ENCODE measurements around the gene DUS3L. TPM values are rescaled to one million over a fixed set of nuclear protein-coding genes. Genes with fewer than 3 reads are reported as not detected.

Gene DUS3L
- polyA plus RNA-seq, 1 donor (not counting 4 experiments of a cell fraction or from before 2014, with no cell fraction given): 12.0 TPM

GRCh38 chr19:5818594-5818993, 27.6 kb upstream of the DUS3L start:
- H3K36me3 ChIP-seq (ENCODE audit: control insufficient read depth in 2 of 2, extremely low read depth in 1 of 2, insufficient read depth in 2 of 2, low read length in 2 of 2): no peaks in the 10 kb centered on the region
- peaks cover 22% of the 10 kb centered on the region for H3K27me3 ChIP-seq (ENCODE audit: control insufficient read depth, extremely low read depth, insufficient read depth, low read length)
- no peaks in the 10 kb centered on the region for H3K9me3 ChIP-seq (ENCODE audit: control insufficient read depth, low read depth, low read length)
- no peak for FAIRE-seq
- no peak overlapping the region for H3K4me2 ChIP-seq (ENCODE audit: control insufficient read depth, extremely low read depth, insufficient read depth, low read depth, low read length)
- no peak overlapping the region for H3K4me3 ChIP-seq (ENCODE audit: control insufficient read depth in 2 of 3, extremely low read depth in 1 of 3, insufficient read depth in 2 of 3, low read depth in 1 of 3, low read length in 3 of 3)
- DNase-seq (ENCODE audit: low read depth, low spot score): no peak
- no peak for TF ChIP-seq CTCF (optimal IDR thresholded peaks at IDR 0.05 in 1 of 3, IDR thresholded peaks at IDR 0.05 in 1 of 3, conservative IDR thresholded peaks at IDR 0.05 in 1 of 3; ENCODE audit: extremely low read depth in 1 of 3, insufficient read depth in 2 of 3, low read length in 3 of 3)
- TF ChIP-seq EZH2 (IDR thresholded peaks at IDR 0.05; ENCODE audit: low read length): no peak
- no peaks in the 10 kb centered on the region for H3K9me1 ChIP-seq (ENCODE audit: control insufficient read depth, extremely low read depth, insufficient read depth, low read length)
- H3K79me2 ChIP-seq (ENCODE audit: control insufficient read depth, insufficient read depth, low read length): no peaks in the 10 kb centered on the region
- H2AFZ ChIP-seq (ENCODE audit: control insufficient read depth, low read length): no peak overlapping the region
- H4K20me1 ChIP-seq (ENCODE audit: control insufficient read depth, extremely low read depth, insufficient read depth, low read length): no peaks in the 10 kb centered on the region
- dilution Hi-C loops (cut with MboI; ENCODE audit: extremely low pct_ligation_motif_present, low sequenced_read_pairs): no loop called here
- H3K27ac ChIP-seq (ENCODE audit: control insufficient read depth, insufficient read depth, low read length): no peak overlapping the region
- H3K4me1 ChIP-seq (ENCODE audit: control insufficient read depth, extremely low read depth, insufficient read depth, low read length): no peaks in the 10 kb centered on the region
- no peak overlapping the region for H3K9ac ChIP-seq (ENCODE audit: control insufficient read depth, extremely low read depth, insufficient read depth, low read length)

GRCh38 chr19:5817218-5817617, 26.3 kb upstream of the DUS3L start:
- FAIRE-seq: no peak
- Histone ChIP-seq H3K4me2 (ENCODE audit: control insufficient read depth, extremely low read depth, insufficient read depth, low read depth, low read length) (no peak overlapping the region), H4K20me1 (ENCODE audit: control insufficient read depth, extremely low read depth, insufficient read depth, low read length) (no peaks in the 10 kb centered on the region)

More at GRCh38 chr19:5817218-5817617, 26.3 kb upstream of the DUS3L start:
- dilution Hi-C loops (cut with MboI; ENCODE audit: extremely low pct_ligation_motif_present, low sequenced_read_pairs): no loop called here
- DNase-seq (ENCODE audit: low read depth, low spot score): no peak
- no peaks in the 10 kb centered on the region for H3K9me3 ChIP-seq (ENCODE audit: control insufficient read depth, low read depth, low read length)
- H3K9ac ChIP-seq (ENCODE audit: control insufficient read depth, extremely low read depth, insufficient read depth, low read length): no peak overlapping the region
- TF ChIP-seq EZH2 (IDR thresholded peaks at IDR 0.05; ENCODE audit: low read length) (no peak), CTCF (optimal IDR thresholded peaks at IDR 0.05 in 1 of 3, IDR thresholded peaks at IDR 0.05 in 1 of 3, conservative IDR thresholded peaks at IDR 0.05 in 1 of 3; ENCODE audit: extremely low read depth in 1 of 3, insufficient read depth in 2 of 3, low read length in 3 of 3) (no peak)
- no peaks in the 10 kb centered on the region for H3K4me1 ChIP-seq (ENCODE audit: control insufficient read depth, extremely low read depth, insufficient read depth, low read length)
- no peaks in the 10 kb centered on the region for H3K9me1 ChIP-seq (ENCODE audit: control insufficient read depth, extremely low read depth, insufficient read depth, low read length)
- no peaks in the 10 kb centered on the region for H3K36me3 ChIP-seq (ENCODE audit: control insufficient read depth in 2 of 2, extremely low read depth in 1 of 2, insufficient read depth in 2 of 2, low read length in 2 of 2)
- no peak overlapping the region for H2AFZ ChIP-seq (ENCODE audit: control insufficient read depth, low read length)
- peaks cover 18% of the 10 kb centered on the region for H3K27me3 ChIP-seq (ENCODE audit: control insufficient read depth, extremely low read depth, insufficient read depth, low read length)
- H3K27ac ChIP-seq (ENCODE audit: control insufficient read depth, insufficient read depth, low read length): no peak overlapping the region
- no peak overlapping the region for H3K4me3 ChIP-seq (ENCODE audit: control insufficient read depth in 2 of 3, extremely low read depth in 1 of 3, insufficient read depth in 2 of 3, low read depth in 1 of 3, low read length in 3 of 3)
- no peaks in the 10 kb centered on the region for H3K79me2 ChIP-seq (ENCODE audit: control insufficient read depth, insufficient read depth, low read length)
